ENCODE results near the gene TESK2.

DNA sequence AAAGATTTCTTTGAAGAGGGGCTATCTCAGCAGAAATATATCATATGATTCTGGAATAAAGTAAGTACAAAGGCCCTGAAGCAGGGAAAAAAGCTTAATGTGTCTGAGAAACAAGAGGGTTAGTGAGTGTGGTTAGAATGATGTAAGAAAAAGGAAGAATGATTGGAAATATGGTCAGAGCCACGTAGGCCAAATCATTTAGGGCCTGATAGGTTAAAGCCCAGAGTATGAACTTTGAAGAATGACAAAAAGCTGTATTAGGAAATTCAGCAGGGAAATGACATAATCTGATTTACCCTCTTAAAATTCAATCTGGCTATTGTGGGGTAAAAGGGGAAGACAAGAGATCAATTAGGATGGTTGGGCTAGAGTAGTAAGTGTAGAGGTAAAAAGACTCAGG lies 81.7 kb downstream of the TESK2 start:
- TF ChIP-seq, protein P1, sequence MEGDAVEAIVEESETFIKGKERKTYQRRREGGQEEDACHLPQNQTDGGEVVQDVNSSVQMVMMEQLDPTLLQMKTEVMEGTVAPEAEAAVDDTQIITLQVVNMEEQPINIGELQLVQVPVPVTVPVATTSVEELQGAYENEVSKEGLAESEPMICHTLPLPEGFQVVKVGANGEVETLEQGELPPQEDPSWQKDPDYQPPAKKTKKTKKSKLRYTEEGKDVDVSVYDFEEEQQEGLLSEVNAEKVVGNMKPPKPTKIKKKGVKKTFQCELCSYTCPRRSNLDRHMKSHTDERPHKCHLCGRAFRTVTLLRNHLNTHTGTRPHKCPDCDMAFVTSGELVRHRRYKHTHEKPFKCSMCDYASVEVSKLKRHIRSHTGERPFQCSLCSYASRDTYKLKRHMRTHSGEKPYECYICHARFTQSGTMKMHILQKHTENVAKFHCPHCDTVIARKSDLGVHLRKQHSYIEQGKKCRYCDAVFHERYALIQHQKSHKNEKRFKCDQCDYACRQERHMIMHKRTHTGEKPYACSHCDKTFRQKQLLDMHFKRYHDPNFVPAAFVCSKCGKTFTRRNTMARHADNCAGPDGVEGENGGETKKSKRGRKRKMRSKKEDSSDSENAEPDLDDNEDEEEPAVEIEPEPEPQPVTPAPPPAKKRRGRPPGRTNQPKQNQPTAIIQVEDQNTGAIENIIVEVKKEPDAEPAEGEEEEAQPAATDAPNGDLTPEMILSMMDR (IDR thresholded peaks at IDR 0.05): no peak
- TF ChIP-seq TAF1 (IDR thresholded peaks at IDR 0.05; ENCODE audit: borderline replicate concordance, low read depth, low read length) (no peak), CHD2 (IDR thresholded peaks at IDR 0.05; ENCODE audit: low read length, partially characterized antibody) (no peak), EZH2phosphoT487 (IDR thresholded peaks at IDR 0.05; ENCODE audit: borderline replicate concordance, low read depth) (no peak)
- TF ChIP-seq, protein P2, sequence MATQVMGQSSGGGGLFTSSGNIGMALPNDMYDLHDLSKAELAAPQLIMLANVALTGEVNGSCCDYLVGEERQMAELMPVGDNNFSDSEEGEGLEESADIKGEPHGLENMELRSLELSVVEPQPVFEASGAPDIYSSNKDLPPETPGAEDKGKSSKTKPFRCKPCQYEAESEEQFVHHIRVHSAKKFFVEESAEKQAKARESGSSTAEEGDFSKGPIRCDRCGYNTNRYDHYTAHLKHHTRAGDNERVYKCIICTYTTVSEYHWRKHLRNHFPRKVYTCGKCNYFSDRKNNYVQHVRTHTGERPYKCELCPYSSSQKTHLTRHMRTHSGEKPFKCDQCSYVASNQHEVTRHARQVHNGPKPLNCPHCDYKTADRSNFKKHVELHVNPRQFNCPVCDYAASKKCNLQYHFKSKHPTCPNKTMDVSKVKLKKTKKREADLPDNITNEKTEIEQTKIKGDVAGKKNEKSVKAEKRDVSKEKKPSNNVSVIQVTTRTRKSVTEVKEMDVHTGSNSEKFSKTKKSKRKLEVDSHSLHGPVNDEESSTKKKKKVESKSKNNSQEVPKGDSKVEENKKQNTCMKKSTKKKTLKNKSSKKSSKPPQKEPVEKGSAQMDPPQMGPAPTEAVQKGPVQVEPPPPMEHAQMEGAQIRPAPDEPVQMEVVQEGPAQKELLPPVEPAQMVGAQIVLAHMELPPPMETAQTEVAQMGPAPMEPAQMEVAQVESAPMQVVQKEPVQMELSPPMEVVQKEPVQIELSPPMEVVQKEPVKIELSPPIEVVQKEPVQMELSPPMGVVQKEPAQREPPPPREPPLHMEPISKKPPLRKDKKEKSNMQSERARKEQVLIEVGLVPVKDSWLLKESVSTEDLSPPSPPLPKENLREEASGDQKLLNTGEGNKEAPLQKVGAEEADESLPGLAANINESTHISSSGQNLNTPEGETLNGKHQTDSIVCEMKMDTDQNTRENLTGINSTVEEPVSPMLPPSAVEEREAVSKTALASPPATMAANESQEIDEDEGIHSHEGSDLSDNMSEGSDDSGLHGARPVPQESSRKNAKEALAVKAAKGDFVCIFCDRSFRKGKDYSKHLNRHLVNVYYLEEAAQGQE (IDR thresholded peaks at IDR 0.05; ENCODE audit: low read depth, low read length): no peak
